Psoas muscle (tissue), 8 donors: ENCODE measurements around the gene KIAA0040. TPM values are rescaled to one million over a fixed set of nuclear protein-coding genes. Genes with fewer than 3 reads are reported as not detected.
"Not testable (repeated sequence)": the region's sequence is repeated elsewhere in the genome, so short reads cannot be mapped to it uniquely, and the experiment has no call there.

ENCODE experiments used
- ATAC-seq, 4 donors: fragments of 200-7000 bp; cut with Tn5 transposase; one replicate each; pipeline ENCODE4 v1.9.1; 2020; ENCODE audit warnings: moderate library complexity in 3 of 4, mild to moderate bottlenecking in 2 of 4
- DNase-seq, 2 donors: peaks; one replicate each; pipeline ENCODE4 v3.0.0-alpha.2; 2020
- H3K27ac ChIP-seq: fragments of 200-600 bp; one replicate; pipeline ENCODE4 v1.8.0; 2022
- H3K27me3 ChIP-seq, 3 donors: fragments of 200-600 bp in 1 of 3; one replicate each; pipeline versions ENCODE4 v1.6.1 to v1.8.0; 2013 to 2022; ENCODE audit warnings: low read length in 2 of 3, mild to moderate bottlenecking in 2 of 3, moderate library complexity in 1 of 3; ENCODE audit not compliant: insufficient read depth in 3 of 3
- H3K36me3 ChIP-seq, 2 donors: fragments of 200-600 bp in 1 of 2; one replicate each; pipeline versions ENCODE4 v1.6.1 to v1.8.0; 2013 to 2022; ENCODE audit warnings: low read depth in 1 of 2, mild to moderate bottlenecking in 1 of 2, moderate library complexity in 1 of 2; ENCODE audit not compliant: insufficient read depth in 1 of 2
- H3K4me1 ChIP-seq: fragments of 200-600 bp; one replicate; pipeline ENCODE4 v1.8.0; 2022
- H3K4me3 ChIP-seq: fragments of 200-600 bp; one replicate; pipeline ENCODE4 v1.8.0; 2022; ENCODE audit warnings: mild to moderate bottlenecking
- H3K9me3 ChIP-seq: fragments of 200-600 bp; one replicate; pipeline ENCODE4 v1.8.0; 2022
- CTCF ChIP-seq: fragments of 200-600 bp; IDR thresholded peaks from one replicate; pipeline ENCODE4 v1.8.0; 2022; ENCODE audit warnings: antibody characterized with exemption
- WGBS, 3 donors: extraction: QIAGEN DNeasy Blood & Tissue Kit; methylation state at CpG; one replicate each; pipeline versions ENCODE4 v1.1.6 to v1.1.7; 2013; 5-methylcytosine and 5-hydroxymethylcytosine counted together
- intact Hi-C, 2 donors: fragments of 100-400 bp; cut with DNase I; formaldehyde crosslinking; loops; one replicate each; pipeline versions ENCODE4 v1.11.0 to v1.14.2; 2022
- polyA plus RNA-seq, 3 donors: library from polyadenylated mRNA; stranded (reverse); fragments of 200-250 nt; gene quantifications; one replicate each; pipeline ENCODE4 v1.2.3, GENCODE V29; 2013
- total RNA-seq, 4 donors: library from RNA; stranded (reverse); fragmentation: NEBNext Ultra II Directional in 2 of 4; extraction: Animal tissue kit (Norgen Biotek cat#: 25700) in 2 of 4; gene quantifications; one replicate each; pipeline versions ENCODE4 v1.2.1 to v1.2.4, GENCODE V29; 2021 to 2023
- donor health status: healthy with polysubstance abuse.
- donor health status: DM: no; HTN: no; CAD: no; lungs with moderate emphysema.
- donor health status: Bipolar disorder and iron deficiency.
- donor health status: healthy.
- donor health status: DM: yes; HTN: yes; CAD: no.
- donor health status: DM: no; HTN: no; CAD: no.
- donor health status: DM: no; HTN: no; CAD: no.
- donor health status: DM: yes; HTN: yes; CAD: no.

KIAA0040 gene
- total and polyA plus RNA-seq, 7 donors: 5.7 to 48.0 (median 11.0) TPM

- WGBS, 3 donors: 76 to 82% (median 77%) methylated on average over 11 of the region's 11 CpGs
- no peak overlapping the region for H3K4me3 ChIP-seq
- H3K27ac ChIP-seq: no peak overlapping the region
- DNase-seq: no peak
- H3K27me3 ChIP-seq: peaks cover 0 to 4% (median 0%) of the 10 kb centered on the region in 3 donors
- peaks cover 8% of the 10 kb centered on the region for H3K9me3 ChIP-seq
- H3K36me3 ChIP-seq: no peaks in the 10 kb centered on the region
- no peak for TF ChIP-seq CTCF
- no peak for ATAC-seq
- intact Hi-C loops: no loop called here
- no peaks in the 10 kb centered on the region for H3K4me1 ChIP-seq
Observed at GRCh38 chr1:175116903-175117302, 75.7 kb downstream of the KIAA0040 start.

- no peaks in the 10 kb centered on the region for H3K4me1 ChIP-seq
- H3K36me3 ChIP-seq: no peaks in the 10 kb centered on the region
- WGBS, 3 donors: 36 to 73% (median 37%) methylated on average over 1 of the region's 1 CpG
- H3K9me3 ChIP-seq: peaks cover 8% of the 10 kb centered on the region
- H3K4me3 ChIP-seq: no peak overlapping the region
- peaks cover 0 to 4% (median 0%) of the 10 kb centered on the region in 3 donors for H3K27me3 ChIP-seq
- intact Hi-C loops: no loop called here
- no peak for TF ChIP-seq CTCF
- H3K27ac ChIP-seq: no peak overlapping the region
- DNase-seq (no peak), ATAC-seq (no peak)
Observed at GRCh38 chr1:175116210-175116798, 76.3 kb downstream of the KIAA0040 start.

- intact Hi-C loops: no loop called here
- DNase-seq: no peak
- no peak for ATAC-seq
- TF ChIP-seq CTCF: no peak
- H3K27ac ChIP-seq: no peak overlapping the region
- H3K27me3 ChIP-seq: peaks cover 0 to 4% (median 0%) of the 10 kb centered on the region in 3 donors
- no peaks in the 10 kb centered on the region for H3K4me1 ChIP-seq
- no peak overlapping the region for H3K4me3 ChIP-seq
- H3K9me3 ChIP-seq: peaks cover 8% of the 10 kb centered on the region
- WGBS, 3 donors: 9 to 43% (median 27%) methylated on average over 2 of the region's 2 CpGs
- H3K36me3 ChIP-seq: no peaks in the 10 kb centered on the region
Observed at GRCh38 chr1:175114996-175115395, 77.6 kb downstream of the KIAA0040 start.

GRCh38 chr1:175108331-175108820, 84.2 kb downstream of the KIAA0040 start:
- intact Hi-C loops, H3K9me3 ChIP-seq, ATAC-seq, DNase-seq, H3K27me3 ChIP-seq, H3K27ac ChIP-seq, H3K4me3 ChIP-seq, H3K36me3 ChIP-seq, H3K4me1 ChIP-seq: not testable (repeated sequence)
- WGBS, 3 donors: 94 to 95% (median 94%) methylated on average over 17 to 22 of the region's 25 CpGs

Other genes starting within 250 kb of the KIAA0040 start
- 100 to 1,000 TPM in 1 of 4 donors, 10 to 100 TPM in 3; 69.4 to 113 (median 77.2) TPM for gene CACYBP, start 192.8 kb downstream of the KIAA0040 start, total RNA-seq
- gene CACYBP, start 192.8 kb downstream of the KIAA0040 start, polyA plus RNA-seq: 100 to 1,000 TPM in 2 of 3 donors, 10 to 100 TPM in 1; 94.3 to 260 (median 156) TPM
- 10 to 100 TPM; 21.6 to 27.4 (median 24.3) TPM for gene MRPS14, start 169.4 kb downstream of the KIAA0040 start, total RNA-seq
- gene MRPS14, start 169.4 kb downstream of the KIAA0040 start, polyA plus RNA-seq: 10 to 100 TPM; 21.8 to 40.7 (median 29.6) TPM
- not detected for gene TNN, start 124.9 kb downstream of the KIAA0040 start, total RNA-seq
- under 1 TPM in 2 of 3 donors, not detected in 1; 0.01 TPM for gene TNN, start 124.9 kb downstream of the KIAA0040 start, polyA plus RNA-seq